ES-I3 (cell line): ENCODE measurements around the gene CPOX.

Source experiments
- H3K36me3 ChIP-seq: 2 replicates; pipeline ENCODE4 v1.6.1; 2013; ENCODE audit warnings: mild to moderate bottlenecking, low read length, control low read depth, moderate library complexity; ENCODE audit not compliant: insufficient read depth
- H3K4me1 ChIP-seq: 2 replicates; pipeline ENCODE4 v1.6.1; 2013; ENCODE audit warnings: mild to moderate bottlenecking, control low read depth, low read length; ENCODE audit not compliant: insufficient read depth
- H3K9ac ChIP-seq: 2 replicates; pipeline ENCODE4 v1.6.1; 2013; ENCODE audit warnings: low read depth, mild to moderate bottlenecking, low read length, moderate library complexity
- H3K9me3 ChIP-seq: 2 replicates; pipeline ENCODE4 v1.6.1; 2013; ENCODE audit warnings: mild to moderate bottlenecking, low read length, moderate library complexity; ENCODE audit not compliant: control insufficient read depth, insufficient read depth

The CPOX gene

GRCh38 chr3:98583766-98584165 is 9.6 kb downstream of the CPOX start:
- no peak overlapping the region for H3K9ac ChIP-seq
- H3K4me1 ChIP-seq = peaks cover 12% of the 10 kb centered on the region
- H3K36me3 ChIP-seq = peaks cover 3% of the 10 kb centered on the region
- no peaks in the 10 kb centered on the region for H3K9me3 ChIP-seq

- no peaks in the 10 kb centered on the region for H3K9me3 ChIP-seq
- no peak overlapping the region for H3K9ac ChIP-seq
- H3K36me3 ChIP-seq = peaks cover 9% of the 10 kb centered on the region
- peaks cover 12% of the 10 kb centered on the region for H3K4me1 ChIP-seq
These were observed 11.4 kb downstream of the CPOX start for GRCh38 chr3:98582042-98582441.

- H3K9me3 ChIP-seq = no peaks in the 10 kb centered on the region
- H3K36me3 ChIP-seq = peaks cover 9% of the 10 kb centered on the region
- H3K4me1 ChIP-seq = peaks cover 12% of the 10 kb centered on the region
- no peak overlapping the region for H3K9ac ChIP-seq
These were observed 11.9 kb downstream of the CPOX start for GRCh38 chr3:98581474-98581873.

GRCh38 chr3:98580401-98581386 is 12.7 kb downstream of the CPOX start:
- Histone ChIP-seq H3K9ac (no peak overlapping the region), H3K4me1 (peaks cover 12% of the 10 kb centered on the region), H3K36me3 (peaks cover 6% of the 10 kb centered on the region), H3K9me3 (no peaks in the 10 kb centered on the region)

GRCh38 chr3:98577178-98577895 is 16.1 kb downstream of the CPOX start:
- Histone ChIP-seq H3K9ac (no peak overlapping the region), H3K36me3 (peaks cover 6% of the 10 kb centered on the region), H3K4me1 (no peaks in the 10 kb centered on the region), H3K9me3 (no peaks in the 10 kb centered on the region)

GRCh38 chr3:98574132-98574531 is 19.3 kb downstream of the CPOX start:
- Histone ChIP-seq H3K36me3 (peaks cover 6% of the 10 kb centered on the region; the same call in 1 of the 2 replicates), H3K4me1 (no peaks in the 10 kb centered on the region), H3K9me3 (no peaks in the 10 kb centered on the region), H3K9ac (no peak overlapping the region)

GRCh38 chr3:98573181-98573728 is 20.2 kb downstream of the CPOX start:
- H3K9me3 ChIP-seq = no peaks in the 10 kb centered on the region
- H3K36me3 ChIP-seq = peaks cover 6% of the 10 kb centered on the region; the same call in 1 of the 2 replicates
- H3K9ac ChIP-seq = no peak overlapping the region
- no peaks in the 10 kb centered on the region for H3K4me1 ChIP-seq

- no peaks in the 10 kb centered on the region for H3K4me1 ChIP-seq
- H3K9me3 ChIP-seq = no peaks in the 10 kb centered on the region
- H3K36me3 ChIP-seq = no peaks in the 10 kb centered on the region
- H3K9ac ChIP-seq = no peak overlapping the region
These were observed 25.0 kb downstream of the CPOX start for GRCh38 chr3:98568402-98568801.

GRCh38 chr3:98567666-98568270 is 25.6 kb downstream of the CPOX start:
- Histone ChIP-seq H3K4me1 (no peaks in the 10 kb centered on the region), H3K36me3 (no peaks in the 10 kb centered on the region), H3K9me3 (no peaks in the 10 kb centered on the region), H3K9ac (no peak overlapping the region)

- H3K9ac ChIP-seq = no peak overlapping the region
- no peaks in the 10 kb centered on the region for H3K9me3 ChIP-seq
- H3K4me1 ChIP-seq = no peaks in the 10 kb centered on the region
- H3K36me3 ChIP-seq = no peaks in the 10 kb centered on the region
These were observed 27.6 kb downstream of the CPOX start for GRCh38 chr3:98565843-98566242.

GRCh38 chr3:98565237-98565643 is 28.2 kb downstream of the CPOX start:
- Histone ChIP-seq H3K36me3 (no peaks in the 10 kb centered on the region), H3K9me3 (no peaks in the 10 kb centered on the region), H3K9ac (no peak overlapping the region), H3K4me1 (no peaks in the 10 kb centered on the region)

GRCh38 chr3:98564282-98565005 is 29.0 kb downstream of the CPOX start:
- H3K9ac ChIP-seq = no peak overlapping the region
- no peaks in the 10 kb centered on the region for H3K4me1 ChIP-seq

GRCh38 chr3:98563661-98564281 is 29.6 kb downstream of the CPOX start:
- H3K4me1 ChIP-seq = no peaks in the 10 kb centered on the region
- H3K9me3 ChIP-seq = no peaks in the 10 kb centered on the region
- H3K36me3 ChIP-seq = no peaks in the 10 kb centered on the region
- no peak overlapping the region for H3K9ac ChIP-seq

More at GRCh38 chr3:98564282-98565005, 29.0 kb downstream of the CPOX start:
- Histone ChIP-seq H3K36me3 (no peaks in the 10 kb centered on the region), H3K9me3 (no peaks in the 10 kb centered on the region)
